Keratinocyte (primary cell): Measurements from ENCODE around the gene PRDM11. TPM values are rescaled to one million over a fixed set of nuclear protein-coding genes. Genes with fewer than 3 reads are reported as not detected.

Source experiments
- DNase-seq: peaks from one replicate; pipeline ENCODE4 v3.0.0-alpha.2; 2011; ENCODE audit warnings: low read depth, missing footprints, low spot score
- FAIRE-seq: peaks from 2 replicates; lab custom pipeline; 2011; peaks lifted over from hg19 to GRCh38; lab: Jason Lieb, UNC
- H2AFZ ChIP-seq: 2 replicates; pipeline ENCODE4 v1.6.0; 2012; ENCODE audit warnings: low read length, control low read depth, inconsistent platforms; ENCODE audit not compliant: control insufficient read depth
- H3K27ac ChIP-seq: 2 replicates; pipeline ENCODE4 v1.5.1; 2011; ENCODE audit warnings: low read length; ENCODE audit not compliant: control insufficient read depth, insufficient read depth
- H3K27me3 ChIP-seq: 3 replicates; pipeline ENCODE4 v1.6.0; 2011; ENCODE audit warnings: low read length; ENCODE audit not compliant: control insufficient read depth, insufficient read depth; ENCODE audit errors: extremely low read depth
- H3K36me3 ChIP-seq, 2 experiments: 2 replicates in 1 of 2; 3 replicates in 1 of 2; pipeline ENCODE4 v1.5.1; 2011; ENCODE audit warnings: low read length in 2 of 2, mild to moderate bottlenecking in 1 of 2; ENCODE audit not compliant: control insufficient read depth in 2 of 2, insufficient read depth in 2 of 2; ENCODE audit errors: extremely low read depth in 1 of 2
- H3K4me1 ChIP-seq: 3 replicates; pipeline ENCODE4 v1.5.1; 2011; ENCODE audit warnings: low read length; ENCODE audit not compliant: control insufficient read depth, insufficient read depth; ENCODE audit errors: extremely low read depth
- H3K4me2 ChIP-seq: 3 replicates; pipeline ENCODE4 v1.6.0; 2011; ENCODE audit warnings: low read depth, low read length; ENCODE audit not compliant: control insufficient read depth, insufficient read depth; ENCODE audit errors: extremely low read depth
- H3K4me3 ChIP-seq, 3 experiments: fragments of 200-600 bp in 1 of 3; sonication (generic) in 1 of 3; 2 replicates in 2 of 3; 3 replicates in 1 of 3; pipeline ENCODE4 v1.5.1; 2011 to 2016; ENCODE audit warnings: low read length in 3 of 3, mild to moderate bottlenecking in 3 of 3, control low read depth in 2 of 3, inconsistent platforms in 1 of 3, low read depth in 1 of 3, mixed read lengths in 1 of 3, mixed run types in 1 of 3, moderate library complexity in 1 of 3; ENCODE audit not compliant: control insufficient read depth in 2 of 3, insufficient read depth in 2 of 3; ENCODE audit errors: extremely low read depth in 1 of 3
- H3K79me2 ChIP-seq: 2 replicates; pipeline ENCODE4 v1.6.0; 2012; ENCODE audit warnings: low read length; ENCODE audit not compliant: control insufficient read depth, insufficient read depth
- H3K9ac ChIP-seq: 3 replicates; pipeline ENCODE4 v1.6.0; 2011; ENCODE audit warnings: low read length; ENCODE audit not compliant: control insufficient read depth, insufficient read depth; ENCODE audit errors: extremely low read depth
- H3K9me1 ChIP-seq: 3 replicates; pipeline ENCODE4 v1.6.0; 2011; ENCODE audit warnings: low read length; ENCODE audit not compliant: control insufficient read depth, insufficient read depth; ENCODE audit errors: extremely low read depth
- H3K9me3 ChIP-seq: 2 replicates; pipeline ENCODE4 v1.5.1; 2012; ENCODE audit warnings: low read depth, low read length; ENCODE audit not compliant: control insufficient read depth
- H4K20me1 ChIP-seq: 3 replicates; pipeline ENCODE4 v1.6.0; 2011; ENCODE audit warnings: low read length; ENCODE audit not compliant: control insufficient read depth, insufficient read depth; ENCODE audit errors: extremely low read depth
- EZH2 ChIP-seq: IDR thresholded peaks from one replicate; pipeline ENCODE4 v1.6.1; 2012; ENCODE audit warnings: inconsistent platforms, mild to moderate bottlenecking, low read length, moderate library complexity
- dilution Hi-C: fragments of 300-500 bp; cut with MboI; formaldehyde crosslinking; loops from one replicate; pipeline ENCODE4 v1.7.0; 2020; ENCODE audit warnings: low sequenced_read_pairs; ENCODE audit not compliant: extremely low pct_ligation_motif_present
- polyA plus RNA-seq, 5 experiments: library from polyadenylated mRNA; depleted of rRNA in 3 of 5; stranded (reverse) in 3 of 5; stranded (forward) in 1 of 5; unstranded in 1 of 5; fragments of >200 nt; gene quantifications; 1 replicate in 1 of 5; 2 replicates in 3 of 5; 3 replicates in 1 of 5; pipeline versions ENCODE4 v1.2.1 to v1.2.3, GENCODE V29; 2011 to 2012; ENCODE audit warnings: missing spikeins in 2 of 5, low read depth in 1 of 5, low replicate concordance in 1 of 5
- TF ChIP-seq, protein P1 (sequence below), 3 experiments: IDR thresholded peaks in 1 of 3; conservative IDR thresholded peaks in 1 of 3; optimal IDR thresholded peaks in 1 of 3; 2 replicates in 2 of 3; 3 replicates in 1 of 3; pipeline versions ENCODE3 to v1.5.1; 2011; ENCODE audit warnings: low read length in 3 of 3, mild to moderate bottlenecking in 3 of 3, moderate library complexity in 2 of 3, control low read depth in 1 of 3, inconsistent platforms in 1 of 3; ENCODE audit not compliant: insufficient read depth in 2 of 3; ENCODE audit errors: extremely low read depth in 1 of 3

Gene PRDM11
- polyA plus RNA-seq, 1 donor (not counting 4 experiments of a cell fraction or from before 2014, with no cell fraction given), result 2.1 TPM

DNA sequence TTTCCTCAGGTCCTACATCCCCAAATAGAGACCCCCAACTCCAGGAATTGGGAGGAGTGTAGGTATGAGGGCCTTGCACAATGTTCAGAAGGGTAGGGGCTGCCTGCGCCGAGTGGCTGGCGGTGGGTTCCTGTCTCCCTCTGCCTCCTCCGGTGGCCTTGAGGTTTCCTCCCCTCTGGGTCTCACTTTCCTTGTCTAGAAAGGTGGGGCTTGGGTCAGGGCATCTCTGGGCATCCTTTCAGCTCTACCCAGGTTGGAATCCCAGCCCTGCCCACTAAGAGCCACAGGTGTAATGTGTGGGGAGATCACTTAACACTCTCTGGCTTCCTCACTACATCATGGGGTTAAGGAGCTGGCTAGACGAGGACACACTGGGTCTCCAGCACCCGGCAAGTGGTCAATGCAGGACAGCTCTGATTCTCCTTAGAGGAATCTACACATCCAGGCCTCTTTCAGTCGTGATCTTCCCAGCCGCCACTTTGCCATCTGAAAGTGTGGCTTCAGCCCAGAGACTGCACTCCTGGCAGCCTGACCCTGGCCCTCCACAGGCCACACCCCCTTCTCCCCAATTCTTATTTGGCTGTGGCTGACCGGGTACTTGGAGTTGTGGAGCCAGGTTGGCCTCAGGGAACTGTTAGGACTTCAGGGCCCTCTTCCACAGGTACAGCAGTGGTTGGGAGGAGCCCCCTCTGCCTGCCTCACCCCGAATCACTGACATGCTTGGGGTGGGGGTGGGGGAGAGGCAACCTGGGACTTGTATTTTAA is 22.1 kb downstream of the PRDM11 start:
- Histone ChIP-seq H3K9me1 (no peaks in the 10 kb centered on the region), H3K27ac (no peak overlapping the region), H3K4me2 (no peak overlapping the region), H3K9ac (no peak overlapping the region), H3K27me3 (peaks cover 3% of the 10 kb centered on the region), H3K9me3 (no peaks in the 10 kb centered on the region), H3K4me3 (no peak overlapping the region), H3K36me3 (no peaks in the 10 kb centered on the region), H3K4me1 (no peaks in the 10 kb centered on the region), H2AFZ (no peak overlapping the region), H4K20me1 (no peaks in the 10 kb centered on the region), H3K79me2 (no peaks in the 10 kb centered on the region)
- DNase-seq (no peak), FAIRE-seq (no peak)
- dilution Hi-C loops, result no loop called here
- TF ChIP-seq, protein P1, sequence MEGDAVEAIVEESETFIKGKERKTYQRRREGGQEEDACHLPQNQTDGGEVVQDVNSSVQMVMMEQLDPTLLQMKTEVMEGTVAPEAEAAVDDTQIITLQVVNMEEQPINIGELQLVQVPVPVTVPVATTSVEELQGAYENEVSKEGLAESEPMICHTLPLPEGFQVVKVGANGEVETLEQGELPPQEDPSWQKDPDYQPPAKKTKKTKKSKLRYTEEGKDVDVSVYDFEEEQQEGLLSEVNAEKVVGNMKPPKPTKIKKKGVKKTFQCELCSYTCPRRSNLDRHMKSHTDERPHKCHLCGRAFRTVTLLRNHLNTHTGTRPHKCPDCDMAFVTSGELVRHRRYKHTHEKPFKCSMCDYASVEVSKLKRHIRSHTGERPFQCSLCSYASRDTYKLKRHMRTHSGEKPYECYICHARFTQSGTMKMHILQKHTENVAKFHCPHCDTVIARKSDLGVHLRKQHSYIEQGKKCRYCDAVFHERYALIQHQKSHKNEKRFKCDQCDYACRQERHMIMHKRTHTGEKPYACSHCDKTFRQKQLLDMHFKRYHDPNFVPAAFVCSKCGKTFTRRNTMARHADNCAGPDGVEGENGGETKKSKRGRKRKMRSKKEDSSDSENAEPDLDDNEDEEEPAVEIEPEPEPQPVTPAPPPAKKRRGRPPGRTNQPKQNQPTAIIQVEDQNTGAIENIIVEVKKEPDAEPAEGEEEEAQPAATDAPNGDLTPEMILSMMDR (optimal IDR thresholded peaks at IDR 0.05 in 1 of 3, IDR thresholded peaks at IDR 0.05 in 1 of 3, conservative IDR thresholded peaks at IDR 0.05 in 1 of 3; ENCODE audit: extremely low read depth in 1 of 3, insufficient read depth in 2 of 3, low read length in 3 of 3), result no peak
- no peak for TF ChIP-seq EZH2

DNA sequence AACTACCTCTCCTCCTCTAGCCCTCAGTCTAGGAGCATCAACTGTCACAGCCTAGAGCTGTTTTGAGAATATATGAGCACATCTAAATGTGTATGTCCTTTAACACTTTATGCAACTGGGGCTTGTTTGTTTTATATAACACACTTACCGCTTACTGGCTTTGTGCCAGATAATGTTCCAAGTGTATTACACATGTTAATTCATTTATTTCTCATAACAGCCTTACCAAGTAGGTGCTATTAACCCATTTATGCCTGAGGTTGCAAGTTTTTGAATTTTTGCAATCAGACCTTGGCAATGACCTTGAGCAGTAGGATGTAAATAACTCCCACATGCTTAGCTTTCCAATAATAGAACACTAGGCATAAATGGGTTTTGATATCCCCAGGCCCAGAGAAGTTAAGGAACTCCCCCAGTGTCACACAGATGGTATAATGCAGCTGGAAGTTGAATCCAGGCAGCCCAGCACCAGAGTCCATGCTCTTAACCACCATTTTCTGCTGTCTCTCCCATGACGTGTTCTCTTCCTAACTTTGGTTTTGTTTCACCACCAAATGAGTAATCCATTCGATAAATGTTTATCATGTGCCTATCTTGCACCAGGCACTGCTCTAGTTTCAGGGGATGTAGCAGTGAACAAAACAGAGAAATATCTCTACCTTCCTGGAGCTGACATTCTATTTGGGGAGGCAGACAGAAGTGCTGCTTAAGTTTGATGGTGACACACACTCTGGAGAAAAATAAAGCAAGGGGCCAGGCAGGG is 23.1 kb downstream of the PRDM11 start:
- no peak overlapping the region for H3K27ac ChIP-seq
- H3K4me1 ChIP-seq, result no peaks in the 10 kb centered on the region
- peaks cover under 1% of the 10 kb centered on the region for H3K27me3 ChIP-seq
- no peaks in the 10 kb centered on the region for H3K79me2 ChIP-seq
- H3K4me2 ChIP-seq, result no peak overlapping the region
- no peak overlapping the region for H3K9ac ChIP-seq
- DNase-seq (no peak), FAIRE-seq (no peak)
- H4K20me1 ChIP-seq, result no peaks in the 10 kb centered on the region
- dilution Hi-C loops, result no loop called here
- no peaks in the 10 kb centered on the region for H3K9me3 ChIP-seq
- H3K36me3 ChIP-seq, result no peaks in the 10 kb centered on the region
- no peaks in the 10 kb centered on the region for H3K9me1 ChIP-seq
- no peak overlapping the region for H3K4me3 ChIP-seq
- no peak overlapping the region for H2AFZ ChIP-seq
- TF ChIP-seq, protein P1 (optimal IDR thresholded peaks at IDR 0.05 in 1 of 3, IDR thresholded peaks at IDR 0.05 in 1 of 3, conservative IDR thresholded peaks at IDR 0.05 in 1 of 3; ENCODE audit: extremely low read depth in 1 of 3, insufficient read depth in 2 of 3, low read length in 3 of 3), result no peak
- TF ChIP-seq EZH2, result no peak
